Measurements from ENCODE around the gene CD52.

GRCh38 chr1:26320896-26321295 is 3.1 kb downstream of the CD52 start:
- TF ChIP-seq CTCF (optimal IDR thresholded peaks at IDR 0.05 in 1 of 3, IDR thresholded peaks at IDR 0.05 in 1 of 3, conservative IDR thresholded peaks at IDR 0.05 in 1 of 3; ENCODE audit: extremely low read depth in 1 of 3, insufficient read depth in 2 of 3, low read length in 3 of 3) (no peak), EZH2 (IDR thresholded peaks at IDR 0.05; ENCODE audit: low read length) (no peak)
